CD8-positive, alpha-beta memory T cell (primary cell): ENCODE measurements around the gene RAB3GAP2. TPM values are rescaled to one million over a fixed set of nuclear protein-coding genes. Genes with fewer than 3 reads are reported as not detected.

ENCODE experiments used
- CTCF ChIA-PET: fragments of 350-600 bp; sonication (Branson Sonifier 250); formaldehyde crosslinking; loops from one replicate; lab custom pipeline; 2021; ENCODE audit warnings: antibody characterized with exemption; lab: Charles Lee
- POLR2A ChIA-PET: fragments of 350-600 bp; sonication (Branson Sonifier 250); formaldehyde crosslinking; loops from one replicate; lab custom pipeline; 2021; ENCODE audit warnings: antibody characterized with exemption; lab: Charles Lee
- DNase-seq, 5 donors: peaks; one replicate each; pipeline versions ENCODE4 v3.0.0 to v3.0.0-alpha.2; 2020 to 2022; ENCODE audit warnings: mixed read lengths in 1 of 5
- H3K27ac ChIP-seq: one replicate; pipeline ENCODE4 v1.7.0; 2013; ENCODE audit warnings: low read depth, mild to moderate bottlenecking, low read length, moderate library complexity
- H3K27me3 ChIP-seq: 2 replicates; pipeline ENCODE4 v1.7.0; 2013; ENCODE audit warnings: low read length, mild to moderate bottlenecking; ENCODE audit not compliant: insufficient read depth, poor library complexity, severe bottlenecking
- H3K36me3 ChIP-seq: 2 replicates; pipeline ENCODE4 v1.7.0; 2013; ENCODE audit warnings: mild to moderate bottlenecking, low read length, moderate library complexity; ENCODE audit not compliant: insufficient read depth
- H3K4me1 ChIP-seq: 2 replicates; pipeline ENCODE4 v1.7.0; 2013; ENCODE audit warnings: mild to moderate bottlenecking, low read length, moderate library complexity; ENCODE audit not compliant: insufficient read depth
- H3K4me3 ChIP-seq: 2 replicates; pipeline ENCODE4 v1.7.0; 2013; ENCODE audit warnings: mild to moderate bottlenecking, low read length
- H3K9me3 ChIP-seq: 2 replicates; pipeline ENCODE4 v1.7.0; 2013; ENCODE audit warnings: mild to moderate bottlenecking, low read length
- H3K27ac Mint-ChIP-seq, 8 donors: one replicate each; pipeline ENCODE4 v1.8.0; 2020 to 2021; ENCODE audit warnings: mixed read lengths in 8 of 8, mild to moderate bottlenecking in 6 of 8, inconsistent platforms in 3 of 8, moderate library complexity in 3 of 8
- H3K27me3 Mint-ChIP-seq, 2 donors: one replicate each; pipeline ENCODE4 v1.8.0; 2020 to 2021; ENCODE audit warnings: mixed read lengths in 2 of 2, mild to moderate bottlenecking in 1 of 2, moderate library complexity in 1 of 2
- H3K36me3 Mint-ChIP-seq, 3 donors: one replicate each; pipeline ENCODE4 v1.8.0; 2020 to 2021; ENCODE audit warnings: mixed read lengths in 3 of 3, inconsistent platforms in 1 of 3, mild to moderate bottlenecking in 1 of 3
- H3K4me1 Mint-ChIP-seq, 3 donors: one replicate each; pipeline ENCODE4 v1.8.0; 2020 to 2021; ENCODE audit warnings: mixed read lengths in 3 of 3, inconsistent platforms in 1 of 3, mild to moderate bottlenecking in 1 of 3
- H3K4me3 Mint-ChIP-seq, 7 donors: one replicate each; pipeline ENCODE4 v1.8.0; 2020 to 2021; ENCODE audit warnings: mixed read lengths in 7 of 7, mild to moderate bottlenecking in 6 of 7, moderate library complexity in 4 of 7, inconsistent platforms in 2 of 7
- H3K9me3 Mint-ChIP-seq, 5 donors: one replicate each; pipeline ENCODE4 v1.8.0; 2020 to 2022; ENCODE audit warnings: mixed read lengths in 5 of 5, mild to moderate bottlenecking in 3 of 5, moderate library complexity in 2 of 5, inconsistent platforms in 1 of 5
- polyA plus RNA-seq: library from polyadenylated mRNA; unstranded; fragments of 300-500 nt; fragmentation: Illumina TruSeq; gene quantifications from one replicate; pipeline ENCODE4 v1.2.3, GENCODE V29; 2021
- total RNA-seq, 2 experiments: library from RNA; stranded (reverse); gene quantifications; one replicate each; pipeline ENCODE4 v1.2.3, GENCODE V29; 2021

Gene RAB3GAP2
- total and polyA plus RNA-seq, 3 experiments from 2014 or later: 26.3 to 44.8 (median 41.8) TPM

DNA sequence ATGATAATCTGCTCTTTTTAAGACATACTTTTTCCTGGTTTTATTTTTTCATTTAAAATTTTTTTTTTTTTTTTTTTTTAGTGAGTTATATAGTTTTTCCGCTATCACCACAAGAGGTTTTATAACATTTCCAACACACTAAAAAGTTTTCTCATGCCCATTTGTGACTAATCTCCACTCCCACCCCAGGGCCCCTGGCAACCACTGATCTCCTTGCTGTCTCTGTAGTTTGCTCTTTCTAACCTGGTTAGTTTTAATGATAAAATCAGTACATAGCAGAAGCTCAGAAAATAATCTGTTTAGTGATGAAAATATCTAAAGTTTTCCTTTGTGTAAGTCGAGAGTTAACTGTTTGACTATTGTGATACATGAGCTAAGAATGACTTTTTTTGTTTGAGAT is 136.5 kb downstream of the RAB3GAP2 start:
- peaks cover 29% of the 10 kb centered on the region for H3K36me3 ChIP-seq
- H3K4me3 ChIP-seq: no peak overlapping the region
- POLR2A ChIA-PET: no interaction called here
- Mint-ChIP-seq H3K27me3 (no peaks in the 10 kb centered on the region), H3K27ac (peak overlapping the region in 4 of 8 donors; percentile 12 to 64 (median 43)), H3K36me3 (peaks cover 13 to 73% (median 23%) of the 10 kb centered on the region in 3 donors), H3K9me3 (no peaks in the 10 kb centered on the region), H3K4me3 (no peak overlapping the region), H3K4me1 (peaks cover 11 to 18% (median 14%) of the 10 kb centered on the region in 3 donors)
- peaks cover 4% of the 10 kb centered on the region for H3K4me1 ChIP-seq
- H3K27ac ChIP-seq: no peak overlapping the region
- no peaks in the 10 kb centered on the region for H3K9me3 ChIP-seq
- CTCF ChIA-PET: interaction anchor here (1.2 kb wide), 1 partner anchor 10 kb away, joined by 3 read pairs; no protein-coding TSS in a partner anchor
- DNase-seq: no peak
- no peaks in the 10 kb centered on the region for H3K27me3 ChIP-seq

DNA sequence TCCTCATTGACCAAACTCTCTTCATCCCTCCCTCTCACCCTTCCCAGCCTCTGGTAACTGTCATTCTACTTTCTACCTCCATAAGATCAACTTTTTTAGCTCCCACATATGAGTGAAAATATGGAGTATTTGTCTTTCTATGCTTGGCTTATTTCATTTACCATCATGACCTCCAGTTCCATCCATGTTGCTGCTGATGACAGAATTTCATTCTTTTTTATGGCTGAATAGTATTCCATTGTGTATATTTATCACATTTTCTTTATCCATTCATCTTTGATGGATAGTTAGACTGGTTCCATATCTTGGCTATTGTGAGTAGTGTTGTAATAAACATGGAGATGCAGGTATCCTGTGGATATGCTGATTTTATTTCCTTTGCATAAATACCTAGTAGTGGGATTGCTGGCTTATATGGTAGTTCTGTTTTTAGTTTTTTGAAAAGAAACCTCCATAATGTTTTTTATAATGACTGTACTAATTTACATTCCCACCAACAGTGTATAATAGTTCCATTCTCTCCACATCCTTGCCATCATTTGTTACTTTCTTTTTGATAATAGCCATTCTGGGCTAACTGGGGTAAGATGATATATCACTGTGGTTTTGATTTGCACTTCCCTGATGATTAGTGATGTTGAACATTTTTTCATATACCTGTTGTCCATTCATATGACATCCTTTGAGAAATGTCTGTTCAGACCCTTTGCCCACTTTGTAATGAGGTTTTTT is 142.6 kb downstream of the RAB3GAP2 start:
- H3K9me3 ChIP-seq: no peaks in the 10 kb centered on the region
- Mint-ChIP-seq H3K4me1 (peaks cover 4 to 11% (median 10%) of the 10 kb centered on the region in 3 donors), H3K36me3 (peaks cover 19 to 75% (median 32%) of the 10 kb centered on the region in 3 donors), H3K27me3 (no peaks in the 10 kb centered on the region), H3K27ac (peak overlapping the region in 1 of 8 donors; percentile 52), H3K9me3 (peaks cover 0 to 5% (median 0%) of the 10 kb centered on the region in 5 donors), H3K4me3 (no peak overlapping the region)
- H3K4me3 ChIP-seq: no peak overlapping the region
- DNase-seq: no peak
- H3K27ac ChIP-seq: no peak overlapping the region
- H3K4me1 ChIP-seq: no peaks in the 10 kb centered on the region
- POLR2A ChIA-PET: no interaction called here
- peaks cover 21% of the 10 kb centered on the region for H3K36me3 ChIP-seq
- no peaks in the 10 kb centered on the region for H3K27me3 ChIP-seq
- CTCF ChIA-PET: no interaction called here

DNA sequence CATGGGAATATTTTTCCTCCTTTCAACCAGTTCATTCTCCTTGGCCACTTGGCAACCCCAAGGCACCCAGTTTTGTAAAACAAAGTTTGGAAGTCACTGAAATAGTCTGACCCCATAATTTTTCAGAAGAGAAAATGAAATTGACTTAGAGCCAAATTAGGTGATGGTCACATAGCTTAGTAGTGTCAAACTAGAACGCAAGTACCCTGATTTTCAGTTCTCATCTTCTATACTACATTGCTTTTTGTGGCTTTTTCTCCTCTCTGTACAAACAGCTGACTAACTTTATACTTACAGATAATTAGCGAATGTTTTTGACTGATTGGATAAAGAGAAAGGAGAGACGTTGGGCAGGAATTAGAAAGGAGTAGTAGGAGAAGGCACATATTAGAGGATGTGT is 145.2 kb downstream of the RAB3GAP2 start:
- Mint-ChIP-seq H3K4me1 (peaks cover 5 to 14% (median 12%) of the 10 kb centered on the region in 3 donors), H3K27ac (peak overlapping the region in 4 of 8 donors; percentile 3 to 74 (median 15)), H3K4me3 (no peak overlapping the region), H3K27me3 (no peaks in the 10 kb centered on the region), H3K36me3 (peaks cover 12 to 63% (median 21%) of the 10 kb centered on the region in 3 donors), H3K9me3 (peaks cover 0 to 5% (median 0%) of the 10 kb centered on the region in 5 donors)
- Histone ChIP-seq H3K27me3 (no peaks in the 10 kb centered on the region), H3K4me3 (no peak overlapping the region), H3K36me3 (peaks cover 17% of the 10 kb centered on the region), H3K9me3 (no peaks in the 10 kb centered on the region), H3K4me1 (no peaks in the 10 kb centered on the region), H3K27ac (no peak overlapping the region)
- no peak for DNase-seq
- CTCF ChIA-PET: no interaction called here
- POLR2A ChIA-PET: no interaction called here

DNA sequence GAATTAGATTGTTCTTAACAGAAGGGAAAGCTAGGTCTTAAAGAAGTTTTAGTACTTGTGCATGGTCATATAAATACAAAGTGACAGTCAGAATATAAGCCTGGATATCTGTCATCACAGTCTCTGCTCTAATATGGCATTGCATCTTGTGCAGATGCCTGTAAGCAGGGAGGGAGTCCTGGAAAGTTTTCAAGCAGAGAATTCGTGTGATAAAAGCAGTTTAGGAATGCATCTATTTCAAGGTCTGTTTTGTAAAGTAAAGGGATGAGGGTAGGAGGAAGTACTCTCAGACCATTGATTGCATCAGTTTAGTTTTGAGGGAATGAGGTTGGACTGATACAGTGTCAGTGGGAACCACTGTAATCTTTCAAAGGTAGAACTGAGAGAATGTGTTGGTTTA is 147.7 kb downstream of the RAB3GAP2 start:
- Histone ChIP-seq H3K4me3 (no peak overlapping the region), H3K27ac (no peak overlapping the region), H3K36me3 (peaks cover 11% of the 10 kb centered on the region), H3K9me3 (no peaks in the 10 kb centered on the region), H3K4me1 (no peaks in the 10 kb centered on the region), H3K27me3 (no peaks in the 10 kb centered on the region)
- H3K27me3 Mint-ChIP-seq: no peaks in the 10 kb centered on the region
- POLR2A ChIA-PET: no interaction called here
- H3K4me1 Mint-ChIP-seq: peaks cover 3 to 8% (median 6%) of the 10 kb centered on the region in 3 donors
- H3K36me3 Mint-ChIP-seq: peaks cover 4 to 52% (median 10%) of the 10 kb centered on the region in 3 donors
- peak overlapping the region in 5 of 8 donors; percentile 2 to 64 (median 7) for H3K27ac Mint-ChIP-seq
- peaks cover 0 to 4% (median 0%) of the 10 kb centered on the region in 5 donors for H3K9me3 Mint-ChIP-seq
- DNase-seq: no peak
- CTCF ChIA-PET: interaction anchor here (1.9 to 2.2 kb wide), 2 partner anchors 12 to 135 kb away, joined by 3 to 10 read pairs; no protein-coding TSS in a partner anchor
- no peak overlapping the region for H3K4me3 Mint-ChIP-seq

DNA sequence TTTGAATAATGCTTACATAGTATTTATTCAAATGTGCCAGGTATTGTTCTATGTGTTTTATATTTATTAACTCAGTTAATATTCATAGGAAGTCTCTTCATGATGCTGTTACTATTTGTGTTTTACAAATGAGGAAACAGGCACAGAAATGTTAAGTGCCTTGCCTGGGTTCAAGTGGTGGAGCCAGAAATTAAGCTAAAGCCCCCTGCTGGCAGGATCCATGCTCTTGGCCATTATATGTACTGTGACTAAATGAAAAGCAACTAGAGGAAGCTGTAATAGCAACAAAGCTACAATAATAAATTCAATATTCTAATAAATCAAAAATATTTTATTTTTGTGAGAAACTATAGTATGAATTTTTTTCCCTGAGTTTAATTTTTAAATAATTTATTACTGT is 148.4 kb downstream of the RAB3GAP2 start:
- H3K36me3 ChIP-seq: peaks cover 7% of the 10 kb centered on the region
- H3K36me3 Mint-ChIP-seq: peaks cover 0 to 50% (median 5%) of the 10 kb centered on the region in 3 donors
- H3K4me1 ChIP-seq: no peaks in the 10 kb centered on the region
- H3K27ac ChIP-seq: no peak overlapping the region
- ChIA-PET POLR2A (no interaction called here), CTCF (interaction anchor here (1.9 to 2.2 kb wide), 2 partner anchors 11 to 135 kb away, joined by 3 to 10 read pairs; no protein-coding TSS in a partner anchor)
- H3K27ac Mint-ChIP-seq: no peak overlapping the region
- no peak overlapping the region for H3K4me3 ChIP-seq
- no peaks in the 10 kb centered on the region for H3K9me3 ChIP-seq
- no peak overlapping the region for H3K4me3 Mint-ChIP-seq
- H3K9me3 Mint-ChIP-seq: no peaks in the 10 kb centered on the region
- no peaks in the 10 kb centered on the region for H3K27me3 ChIP-seq
- H3K4me1 Mint-ChIP-seq: peaks cover 5 to 11% (median 5%) of the 10 kb centered on the region in 3 donors
- DNase-seq: no peak
- no peaks in the 10 kb centered on the region for H3K27me3 Mint-ChIP-seq

DNA sequence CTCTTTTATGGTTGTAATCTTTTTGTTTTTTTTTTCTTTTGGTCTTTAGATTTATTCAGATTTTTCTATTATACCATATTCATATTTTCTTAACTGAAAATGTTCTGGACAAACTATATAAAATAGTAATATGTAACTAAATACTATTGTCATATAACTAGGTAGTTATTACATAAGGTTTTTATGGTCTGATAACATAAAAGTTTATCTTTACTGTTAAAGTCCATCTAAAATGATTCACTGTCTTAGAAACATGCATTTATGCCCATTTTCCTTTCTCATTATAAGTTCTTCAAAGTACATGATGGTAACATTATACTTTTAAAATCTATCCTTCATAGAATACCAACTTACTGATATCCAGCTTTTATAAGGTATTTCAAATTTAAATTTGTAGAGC is 149.2 kb downstream of the RAB3GAP2 start:
- H3K27ac Mint-ChIP-seq: no peak overlapping the region
- Histone ChIP-seq H3K27ac (no peak overlapping the region), H3K4me1 (no peaks in the 10 kb centered on the region), H3K36me3 (peaks cover 7% of the 10 kb centered on the region), H3K4me3 (no peak overlapping the region), H3K27me3 (no peaks in the 10 kb centered on the region), H3K9me3 (no peaks in the 10 kb centered on the region)
- peaks cover 5 to 13% (median 5%) of the 10 kb centered on the region in 3 donors for H3K4me1 Mint-ChIP-seq
- no peak overlapping the region for H3K4me3 Mint-ChIP-seq
- POLR2A ChIA-PET: no interaction called here
- H3K27me3 Mint-ChIP-seq: no peaks in the 10 kb centered on the region
- CTCF ChIA-PET: interaction anchor here (0.6 kb wide), 1 partner anchor 132 kb away, joined by 3 read pairs; no protein-coding TSS in a partner anchor
- H3K9me3 Mint-ChIP-seq: no peaks in the 10 kb centered on the region
- peaks cover 0 to 47% (median 4%) of the 10 kb centered on the region in 3 donors for H3K36me3 Mint-ChIP-seq
- no peak for DNase-seq

DNA sequence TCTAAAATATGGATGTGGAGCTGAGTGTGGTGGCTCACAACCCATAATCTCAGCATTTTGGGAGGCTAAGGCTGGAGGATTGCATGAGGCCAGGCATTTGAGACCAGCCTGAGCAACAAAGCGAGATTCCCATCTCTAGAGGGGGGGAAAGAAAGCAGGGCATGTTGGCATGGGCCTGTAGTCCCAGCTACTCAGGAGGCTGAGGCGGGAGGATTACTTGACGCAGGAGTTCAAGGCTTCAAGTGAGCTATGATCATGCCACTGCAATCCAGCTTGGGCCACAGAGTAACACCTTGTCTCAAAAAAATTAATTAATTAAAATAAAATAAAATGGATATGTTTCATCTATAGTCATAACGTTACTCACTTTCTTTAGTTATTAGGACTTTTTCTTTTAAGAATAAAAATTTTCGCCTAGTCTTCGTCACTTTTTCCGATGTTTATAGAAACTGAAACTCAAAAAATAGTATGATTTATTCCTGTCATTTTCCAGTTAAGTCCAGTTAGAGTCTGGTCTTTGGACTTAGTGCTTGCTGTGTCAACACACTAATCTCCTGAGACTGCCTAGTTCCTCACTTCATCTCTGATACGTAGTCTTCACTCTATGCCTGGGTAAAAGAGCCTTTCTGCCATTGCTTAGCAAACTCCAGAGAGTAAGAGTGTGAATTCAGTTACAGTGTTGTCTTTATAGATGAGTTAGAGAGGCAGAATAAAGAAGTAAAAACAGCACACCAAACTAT is 150.3 kb downstream of the RAB3GAP2 start:
- H3K36me3 Mint-ChIP-seq: peaks cover 0 to 44% (median 1%) of the 10 kb centered on the region in 3 donors
- H3K4me3 Mint-ChIP-seq: no peak overlapping the region
- no peaks in the 10 kb centered on the region for H3K27me3 Mint-ChIP-seq
- no peaks in the 10 kb centered on the region for H3K27me3 ChIP-seq
- no peaks in the 10 kb centered on the region for H3K9me3 ChIP-seq
- ChIA-PET CTCF (no interaction called here), POLR2A (no interaction called here)
- H3K27ac Mint-ChIP-seq: peak overlapping the region in 4 of 8 donors; percentile 12 to 54 (median 33)
- peaks cover 5 to 13% (median 5%) of the 10 kb centered on the region in 3 donors for H3K4me1 Mint-ChIP-seq
- no peaks in the 10 kb centered on the region for H3K4me1 ChIP-seq
- H3K36me3 ChIP-seq: peaks cover 6% of the 10 kb centered on the region
- DNase-seq: no peak
- no peaks in the 10 kb centered on the region for H3K9me3 Mint-ChIP-seq
- no peak overlapping the region for H3K27ac ChIP-seq
- H3K4me3 ChIP-seq: no peak overlapping the region
